H1 (cell line): ENCODE measurements around the gene SLC6A6. TPM values are rescaled to one million over a fixed set of nuclear protein-coding genes. Genes with fewer than 3 reads are reported as not detected.
"Not testable (repeated sequence)": the region's sequence is repeated elsewhere in the genome, so short reads cannot be mapped to it uniquely, and the experiment has no call there.

Source experiments
- CTCF ChIA-PET: fragments of 300-600 bp; sonication (Branson Sonifier 250); formaldehyde crosslinking; loops from one replicate; lab custom pipeline; 2021; ENCODE audit not compliant: partially characterized antibody; lab: Charles Lee
- POLR2A ChIA-PET: fragments of 300-600 bp; sonication (Branson Sonifier 250); formaldehyde crosslinking; loops from one replicate; lab custom pipeline; 2021; ENCODE audit warnings: inconsistent platforms; ENCODE audit not compliant: partially characterized antibody; lab: Charles Lee
- DNase-seq, 2 experiments: peaks; one replicate each; pipeline versions ENCODE4 v3.0.0 to v3.0.0-alpha.2; 2010 to 2022; ENCODE audit warnings: low spot score in 2 of 2, low read depth in 1 of 2, mixed read lengths in 1 of 2
- FAIRE-seq: peaks from 2 replicates; lab custom pipeline; 2011; peaks lifted over from hg19 to GRCh38; lab: Jason Lieb, UNC
- H2AFZ ChIP-seq: 2 replicates; pipeline ENCODE4 v1.8.1; 2012; ENCODE audit warnings: low read length, inconsistent platforms
- H2AK5ac ChIP-seq: 2 replicates; pipeline ENCODE4 v1.6.1; 2013; ENCODE audit warnings: low read depth, low read length
- H2BK120ac ChIP-seq: replicated peaks from 2 replicates; pipeline ENCODE3; 2013; ENCODE audit warnings: low read depth, low read length, inconsistent platforms
- H2BK12ac ChIP-seq: 2 replicates; pipeline ENCODE4 v1.6.1; 2013; ENCODE audit warnings: low read depth, low read length
- H2BK15ac ChIP-seq: 2 replicates; pipeline ENCODE4 v1.6.1; 2013; ENCODE audit warnings: low read length
- H2BK20ac ChIP-seq: 2 replicates; pipeline ENCODE4 v1.6.1; 2013; ENCODE audit warnings: low read length
- H2BK5ac ChIP-seq: 2 replicates; pipeline ENCODE4 v1.6.1; 2013; ENCODE audit warnings: low read depth, low read length
- H3K14ac ChIP-seq: 2 replicates; pipeline ENCODE4 v1.6.1; 2013; ENCODE audit warnings: inconsistent platforms; ENCODE audit not compliant: insufficient read length
- H3K18ac ChIP-seq: 2 replicates; pipeline ENCODE4 v1.6.1; 2013; ENCODE audit warnings: low read length; ENCODE audit errors: extremely low read depth
- H3K23ac ChIP-seq: 2 replicates; pipeline ENCODE4 v1.6.1; 2013; ENCODE audit warnings: inconsistent platforms; ENCODE audit not compliant: insufficient read length
- H3K23me2 ChIP-seq: 2 replicates; pipeline ENCODE4 v1.6.1; 2013; ENCODE audit warnings: low read depth, low read length
- H3K27ac ChIP-seq: 2 replicates; pipeline ENCODE4 v1.6.1; 2011; ENCODE audit warnings: low read depth, low read length, inconsistent platforms
- H3K27me3 ChIP-seq, 4 experiments: replicated peaks in 1 of 4; 1 replicate in 1 of 4; 2 replicates in 3 of 4; pipeline versions ENCODE4 v1.6.1 to v1.8.1; 2011 to 2013; ENCODE audit warnings: low read length in 3 of 4, mild to moderate bottlenecking in 3 of 4, inconsistent platforms in 2 of 4, mixed read lengths in 2 of 4, moderate library complexity in 1 of 4; ENCODE audit not compliant: control insufficient read depth in 3 of 4, insufficient read depth in 3 of 4; ENCODE audit errors: extremely low read depth in 1 of 4
- H3K36me3 ChIP-seq, 4 experiments: 2 replicates each; pipeline versions ENCODE4 v1.6.1 to v1.8.1; 2011 to 2013; ENCODE audit warnings: mild to moderate bottlenecking in 4 of 4, low read length in 3 of 4, moderate library complexity in 2 of 4, control low read depth in 1 of 4, inconsistent platforms in 1 of 4; ENCODE audit not compliant: insufficient read depth in 4 of 4, control insufficient read depth in 2 of 4
- H3K4ac ChIP-seq: replicated peaks from 2 replicates; pipeline ENCODE3; 2013; ENCODE audit warnings: low read length, low read depth, mixed read lengths, inconsistent platforms; ENCODE audit not compliant: insufficient read length
- H3K4me1 ChIP-seq, 4 experiments: replicated peaks in 1 of 4; 1 replicate in 1 of 4; 2 replicates in 3 of 4; pipeline versions ENCODE4 v1.6.1 to v1.8.1; 2011 to 2013; ENCODE audit warnings: low read length in 3 of 4, inconsistent platforms in 2 of 4, mixed read lengths in 1 of 4; ENCODE audit not compliant: insufficient read depth in 4 of 4, control insufficient read depth in 3 of 4
- H3K4me2 ChIP-seq, 2 experiments: 2 replicates each; pipeline versions ENCODE4 v1.6.1 to v1.8.1; 2011 to 2013; ENCODE audit warnings: low read depth in 2 of 2, low read length in 2 of 2, control low read depth in 1 of 2, inconsistent platforms in 1 of 2, mild to moderate bottlenecking in 1 of 2; ENCODE audit not compliant: insufficient read depth in 1 of 2
- H3K4me3 ChIP-seq, 4 experiments: fragments of 200-600, 300-600 bp in 1 of 4; sonication (generic), shearing (Covaris generic), sonication (Bioruptor Twin) in 1 of 4; 2 replicates each; pipeline versions ENCODE4 v1.5.1 to v1.8.1; 2011 to 2016; ENCODE audit warnings: low read length in 4 of 4, low read depth in 3 of 4, control low read depth in 2 of 4, inconsistent platforms in 2 of 4, mild to moderate bottlenecking in 2 of 4, mixed read lengths in 1 of 4, moderate library complexity in 1 of 4; ENCODE audit not compliant: insufficient read depth in 2 of 4; ENCODE audit errors: extremely low read depth in 1 of 4
- H3K56ac ChIP-seq: replicated peaks from 2 replicates; pipeline ENCODE3; 2013; ENCODE audit warnings: low read depth, mild to moderate bottlenecking, mixed read lengths, low read length, inconsistent platforms; ENCODE audit not compliant: insufficient read length
- H3K79me1 ChIP-seq: 2 replicates; pipeline ENCODE4 v1.6.1; 2013; ENCODE audit warnings: low read depth, low read length, control low read depth
- H3K79me2 ChIP-seq, 2 experiments: 2 replicates each; pipeline versions ENCODE4 v1.6.1 to v1.8.1; 2012 to 2013; ENCODE audit warnings: low read length in 2 of 2, mild to moderate bottlenecking in 2 of 2, inconsistent platforms in 1 of 2; ENCODE audit not compliant: insufficient read depth in 2 of 2, control insufficient read depth in 1 of 2
- H3K9ac ChIP-seq, 4 experiments: replicated peaks in 1 of 4; 1 replicate in 1 of 4; 2 replicates in 3 of 4; pipeline versions ENCODE4 v1.6.1 to v1.8.1; 2011 to 2013; ENCODE audit warnings: low read depth in 3 of 4, low read length in 3 of 4, control low read depth in 2 of 4, mild to moderate bottlenecking in 2 of 4, moderate library complexity in 2 of 4, inconsistent platforms in 1 of 4; ENCODE audit errors: extremely low read depth in 1 of 4
- H3K9me3 ChIP-seq, 2 experiments: 2 replicates each; pipeline versions ENCODE4 v1.6.1 to v1.8.1; 2012 to 2013; ENCODE audit warnings: mild to moderate bottlenecking in 2 of 2, moderate library complexity in 2 of 2, control low read depth in 1 of 2, inconsistent platforms in 1 of 2, low read depth in 1 of 2, low read length in 1 of 2, mixed read lengths in 1 of 2; ENCODE audit not compliant: insufficient read depth in 2 of 2
- H4K20me1 ChIP-seq, 2 experiments: replicated peaks in 1 of 2; 2 replicates each; pipeline versions ENCODE3 to v1.8.1; 2011 to 2013; ENCODE audit warnings: inconsistent platforms in 2 of 2, low read length in 2 of 2, mild to moderate bottlenecking in 1 of 2; ENCODE audit not compliant: insufficient read depth in 2 of 2, control insufficient read depth in 1 of 2
- H4K5ac ChIP-seq: 2 replicates; pipeline ENCODE4 v1.6.1; 2013; ENCODE audit warnings: low read length, low read depth, mixed read lengths, inconsistent platforms; ENCODE audit not compliant: insufficient read length
- H4K8ac ChIP-seq: 2 replicates; pipeline ENCODE4 v1.8.0; 2013; ENCODE audit warnings: mild to moderate bottlenecking, moderate library complexity, low read length, inconsistent platforms; ENCODE audit not compliant: insufficient read depth; ENCODE audit errors: extremely low read depth
- H4K91ac ChIP-seq: replicated peaks from 2 replicates; pipeline ENCODE3; 2013; ENCODE audit warnings: low read length, mixed read lengths, inconsistent platforms; ENCODE audit not compliant: insufficient read length
- SIX5 ChIP-seq: IDR thresholded peaks from 2 replicates; pipeline ENCODE4 v1.6.1; 2011; ENCODE audit warnings: mild to moderate bottlenecking, low read depth, low read length
- WGBS, 2 experiments: shearing (Covaris generic) in 1 of 2; methylation state at CpG; one replicate each; pipeline versions ENCODE4 v1.1.6 to v1.1.7; 2013 to 2015; ENCODE audit warnings: low lambda C conversion rate in 2 of 2, mixed read lengths in 2 of 2, inconsistent platforms in 1 of 2, low coverage in 1 of 2, missing lambda C conversion rate in 1 of 2; ENCODE audit not compliant: insufficient replicate concordance in 2 of 2, insufficient coverage in 1 of 2, insufficient read length in 1 of 2; ENCODE audit errors: extremely low coverage in 1 of 2, missing lambda C conversion rate in 1 of 2; 5-methylcytosine and 5-hydroxymethylcytosine counted together
- polyA plus RNA-seq, 7 experiments: library from polyadenylated mRNA; depleted of rRNA in 3 of 7; stranded (reverse) in 5 of 7; unstranded in 2 of 7; fragments of >200 nt in 5 of 7; fragments of 200-250 nt in 2 of 7; gene quantifications; 1 replicate in 5 of 7; 2 replicates in 1 of 7; 4 replicates in 1 of 7; pipeline versions ENCODE4 v1.2.1 to v1.2.3, GENCODE V29; 2011 to 2013; ENCODE audit warnings: missing spikeins in 2 of 7, mixed read lengths in 2 of 7
- total RNA-seq: library from RNA; stranded (reverse); fragmentation: NEBNext Ultra II Directional; extraction: Animal tissue kit (Norgen Biotek cat#: 25700); gene quantifications from 2 replicates; pipeline ENCODE4 v1.2.1, GENCODE V29; 2021

SLC6A6 gene
- total and polyA plus RNA-seq, 2 of the 8 experiments (the other 6 are each of a cell fraction or from before 2014, with no cell fraction given) = 66.2 to 144 TPM

DNA sequence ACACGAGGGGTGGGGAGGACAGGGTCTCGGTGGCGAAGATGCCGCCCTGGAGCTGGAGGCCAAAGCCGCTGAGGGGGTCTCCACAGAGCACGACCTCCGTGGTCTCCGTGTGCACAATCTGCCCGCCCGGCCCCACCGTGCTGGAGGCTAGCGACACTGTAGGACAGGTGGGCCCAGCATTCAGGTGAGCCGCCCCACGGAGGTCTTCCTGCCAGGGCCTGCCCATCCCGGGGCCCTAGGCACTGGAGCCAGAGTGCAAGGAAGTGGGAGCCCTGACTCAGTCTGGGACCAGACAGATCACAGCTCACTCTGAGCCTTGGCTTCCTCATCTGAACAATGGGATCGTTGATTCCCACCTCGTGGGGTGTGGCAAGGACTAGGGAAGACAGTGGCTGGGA lies 111.9 kb downstream of the SLC6A6 start:
- TF ChIP-seq SIX5 = no peak
- TF ChIP-seq, all 59 proteins: peak for 0
- no peak overlapping the region for H3K27ac ChIP-seq
- H4K5ac ChIP-seq = no peak overlapping the region
- 91% methylated on average over 17 of the region's 17 CpGs; no CpG with 5 or more reads in 1 of the 2 experiments for WGBS, 2 experiments
- ChIA-PET CTCF (interaction anchor here (2.2 to 11.6 kb wide), 2 partner anchors 19 to 34 kb away, joined by 5 to 280 read pairs; no protein-coding TSS in a partner anchor), POLR2A (interaction anchor here (1.4 kb wide), 1 partner anchor 88 kb away, joined by 4 read pairs; no protein-coding TSS in a partner anchor)
- no peak overlapping the region for H2BK15ac ChIP-seq
- no peak overlapping the region for H3K4me2 ChIP-seq
- H4K91ac ChIP-seq = no peak overlapping the region
- no peaks in the 10 kb centered on the region for H3K9me3 ChIP-seq
- DNase-seq = no peak
- H3K36me3 ChIP-seq = no peaks in the 10 kb centered on the region
- H3K79me1 ChIP-seq = no peaks in the 10 kb centered on the region
- H3K23ac ChIP-seq = no peak overlapping the region
- H2BK20ac ChIP-seq = no peak overlapping the region
- H2BK120ac ChIP-seq = no peak overlapping the region
- no peak overlapping the region for H3K4me3 ChIP-seq
- no peak overlapping the region for H2BK12ac ChIP-seq
- no peaks in the 10 kb centered on the region for H4K20me1 ChIP-seq
- H3K14ac ChIP-seq = no peak overlapping the region
- H4K8ac ChIP-seq = no peak overlapping the region
- H3K9ac ChIP-seq = no peak overlapping the region
- no peak overlapping the region for H3K56ac ChIP-seq
- H2AK5ac ChIP-seq = no peak overlapping the region; the same call in 1 of the 2 replicates
- no peaks in the 10 kb centered on the region for H3K23me2 ChIP-seq
- no peak overlapping the region for H2AFZ ChIP-seq
- H3K18ac ChIP-seq = no peak overlapping the region
- H3K79me2 ChIP-seq = no peaks in the 10 kb centered on the region
- peaks cover 0 to 10% (median 5%) of the 10 kb centered on the region in 4 experiments; a peak in 5 of 7 replicates for H3K4me1 ChIP-seq
- FAIRE-seq = no peak
- H3K27me3 ChIP-seq = no peaks in the 10 kb centered on the region
- H3K4ac ChIP-seq = peak overlapping the region; percentile 48
- no peak overlapping the region for H2BK5ac ChIP-seq

DNA sequence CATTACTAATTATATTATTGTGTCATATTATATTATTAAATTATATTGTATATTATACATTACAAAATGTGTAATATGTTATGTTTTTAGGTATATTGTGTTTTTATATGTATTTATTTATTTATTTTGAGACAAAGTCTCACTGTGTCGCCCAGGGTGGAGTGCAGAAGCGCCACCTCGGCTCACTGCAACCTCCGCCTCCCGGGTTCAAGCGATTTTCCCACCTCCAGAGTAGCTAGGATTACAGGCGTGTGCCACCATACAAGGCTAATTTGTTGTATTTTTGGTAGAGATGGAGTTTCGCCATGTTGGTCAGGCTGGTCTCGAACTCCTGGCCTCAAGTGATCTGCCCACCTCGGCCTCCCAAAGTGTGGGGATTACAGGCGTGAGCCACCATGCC lies 113.1 kb downstream of the SLC6A6 start:
- H2BK15ac ChIP-seq, DNase-seq, H2BK120ac ChIP-seq, H4K91ac ChIP-seq, H4K20me1 ChIP-seq, H3K4me3 ChIP-seq, H3K79me1 ChIP-seq, H3K9ac ChIP-seq, H2BK12ac ChIP-seq, H3K36me3 ChIP-seq, H3K4me2 ChIP-seq, H4K8ac ChIP-seq, H3K4ac ChIP-seq, H2BK20ac ChIP-seq, H3K4me1 ChIP-seq, H3K23me2 ChIP-seq, H2AK5ac ChIP-seq, FAIRE-seq, H3K14ac ChIP-seq, H3K9me3 ChIP-seq, POLR2A ChIA-PET, H3K23ac ChIP-seq, H3K56ac ChIP-seq, H3K79me2 ChIP-seq, H2BK5ac ChIP-seq, H3K27me3 ChIP-seq, H2AFZ ChIP-seq, H4K5ac ChIP-seq, H3K27ac ChIP-seq, H3K18ac ChIP-seq: not testable (repeated sequence)
- 92% methylated on average over 11 of the region's 11 CpGs; no CpG with 5 or more reads in 1 of the 2 experiments for WGBS, 2 experiments
- CTCF ChIA-PET = interaction anchor here (6.9 to 9.5 kb wide), 2 partner anchors 7 to 31 kb away, joined by 99 to 103 read pairs; no protein-coding TSS in a partner anchor
